ENCODE data around the gene LIN9.

DNA sequence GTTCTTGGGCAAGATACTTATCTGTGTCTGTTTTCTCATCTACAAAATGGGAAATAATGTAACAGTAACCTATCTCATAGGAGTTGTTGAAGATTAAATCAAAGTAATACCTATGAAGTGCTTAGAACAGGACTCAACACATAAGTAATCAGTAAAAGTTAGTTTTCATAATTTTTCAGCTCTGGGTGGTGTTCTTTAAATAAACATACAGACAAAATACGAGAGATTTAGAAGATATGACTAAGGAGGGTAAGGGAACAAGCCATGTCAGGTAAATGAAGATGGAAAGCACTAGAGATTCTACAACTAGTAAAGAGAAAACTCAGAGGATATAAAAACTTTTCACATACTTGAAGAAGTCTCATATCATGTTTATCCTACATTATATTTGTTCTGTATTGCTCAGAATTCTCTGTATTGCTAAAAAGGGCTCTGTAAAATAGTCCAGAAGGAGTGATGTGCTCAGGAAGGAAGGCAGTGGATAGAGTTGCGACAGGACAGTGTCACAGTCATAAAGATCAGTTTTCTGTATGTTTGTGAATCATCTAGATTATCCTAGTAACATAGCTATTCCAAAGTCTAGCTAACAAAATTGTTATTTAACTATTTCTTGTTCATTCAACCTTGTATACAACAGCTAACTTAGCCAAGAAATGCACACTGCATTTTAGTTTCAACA, 16.0 kb downstream of the LIN9 start:
- TF ChIP-seq, protein P1, sequence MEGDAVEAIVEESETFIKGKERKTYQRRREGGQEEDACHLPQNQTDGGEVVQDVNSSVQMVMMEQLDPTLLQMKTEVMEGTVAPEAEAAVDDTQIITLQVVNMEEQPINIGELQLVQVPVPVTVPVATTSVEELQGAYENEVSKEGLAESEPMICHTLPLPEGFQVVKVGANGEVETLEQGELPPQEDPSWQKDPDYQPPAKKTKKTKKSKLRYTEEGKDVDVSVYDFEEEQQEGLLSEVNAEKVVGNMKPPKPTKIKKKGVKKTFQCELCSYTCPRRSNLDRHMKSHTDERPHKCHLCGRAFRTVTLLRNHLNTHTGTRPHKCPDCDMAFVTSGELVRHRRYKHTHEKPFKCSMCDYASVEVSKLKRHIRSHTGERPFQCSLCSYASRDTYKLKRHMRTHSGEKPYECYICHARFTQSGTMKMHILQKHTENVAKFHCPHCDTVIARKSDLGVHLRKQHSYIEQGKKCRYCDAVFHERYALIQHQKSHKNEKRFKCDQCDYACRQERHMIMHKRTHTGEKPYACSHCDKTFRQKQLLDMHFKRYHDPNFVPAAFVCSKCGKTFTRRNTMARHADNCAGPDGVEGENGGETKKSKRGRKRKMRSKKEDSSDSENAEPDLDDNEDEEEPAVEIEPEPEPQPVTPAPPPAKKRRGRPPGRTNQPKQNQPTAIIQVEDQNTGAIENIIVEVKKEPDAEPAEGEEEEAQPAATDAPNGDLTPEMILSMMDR (IDR thresholded peaks at IDR 0.05): no peak
- no peak for TF ChIP-seq POLR2AphosphoS5 (IDR thresholded peaks at IDR 0.05)
